Right lung (tissue), 5 donors: ENCODE data around the gene RGSL1. TPM values are rescaled to one million over a fixed set of nuclear protein-coding genes. Genes with fewer than 3 reads are reported as not detected.

ENCODE experiments used
- DNase-seq, 2 donors: peaks; one replicate each; pipeline ENCODE4 v3.0.0-alpha.2; 2013
- polyA plus RNA-seq, 5 donors: library from polyadenylated mRNA; unstranded; fragments of 120-200 nt; gene quantifications; one replicate each; pipeline versions ENCODE4 v1.2.1 to v1.2.3, GENCODE V29; 2013; ENCODE audit warnings: inconsistent platforms in 1 of 5, low replicate concordance in 1 of 5; ENCODE audit not compliant: insufficient read length in 5 of 5, insufficient read depth in 1 of 5

Gene RGSL1
- polyA plus RNA-seq, 5 donors: not detected

- DNase-seq: peak; percentile 61 to 65
These were observed 138.8 kb downstream of the RGSL1 start, which contains the start of gene RNASEL for GRCh38 chr1:182588500-182589396. Gene RNASEL, minus strand, starts transcription at chr1:182589256. Its CDS starts 2,450 bp downstream, at chr1:182586806.

GRCh38 chr1:182589520-182589919 is 139.6 kb downstream of the RGSL1 start:
- no peak for DNase-seq

- no peak for DNase-seq
These were observed 140.0 kb downstream of the RGSL1 start for GRCh38 chr1:182589931-182590330.

GRCh38 chr1:182595641-182596240 is 145.8 kb downstream of the RGSL1 start:
- DNase-seq: no peak

- DNase-seq: no peak
These were observed 147.0 kb downstream of the RGSL1 start for GRCh38 chr1:182596934-182597333.

GRCh38 chr1:182598296-182598695 is 148.3 kb downstream of the RGSL1 start:
- no peak for DNase-seq

GRCh38 chr1:182599339-182599738 is 149.4 kb downstream of the RGSL1 start:
- DNase-seq: no peak

- no peak for DNase-seq
These were observed 150.2 kb downstream of the RGSL1 start for GRCh38 chr1:182600036-182600713.

- DNase-seq: no peak
These were observed 150.9 kb downstream of the RGSL1 start for GRCh38 chr1:182600745-182601415.

GRCh38 chr1:182601416-182601786 is 151.5 kb downstream of the RGSL1 start:
- peak; percentile 62 to 67 for DNase-seq

- no peak for DNase-seq
These were observed 152.0 kb downstream of the RGSL1 start for GRCh38 chr1:182601913-182602312.

- no peak for DNase-seq
These were observed 153.1 kb downstream of the RGSL1 start for GRCh38 chr1:182602935-182603645.

- no peak for DNase-seq
These were observed 153.8 kb downstream of the RGSL1 start for GRCh38 chr1:182603646-182604174.

- DNase-seq: peak; percentile 79
These were observed 154.5 kb downstream of the RGSL1 start, which contains the start of gene RGS16 for GRCh38 chr1:182604175-182605164. Gene RGS16, minus strand, starts transcription at chr1:182604389. Its CDS starts 130 bp downstream, at chr1:182604259.

- no peak for DNase-seq
These were observed 157.6 kb downstream of the RGSL1 start for GRCh38 chr1:182607566-182607965.

GRCh38 chr1:182608236-182608635 is 158.3 kb downstream of the RGSL1 start:
- no peak for DNase-seq

- no peak for DNase-seq
These were observed 159.1 kb downstream of the RGSL1 start for GRCh38 chr1:182608845-182609610.
